ENCODE measurements around the gene GNB5.
A peak's percentile ranks its signal among the peaks of the same experiment; 100 is the strongest.

Gene GNB5

GRCh38 chr15:52207191-52207590 is 16.0 kb upstream of the GNB5 start:
- DNase-seq (ENCODE audit: low read depth in 2 of 3, low spot score in 2 of 3): no peak

DNA sequence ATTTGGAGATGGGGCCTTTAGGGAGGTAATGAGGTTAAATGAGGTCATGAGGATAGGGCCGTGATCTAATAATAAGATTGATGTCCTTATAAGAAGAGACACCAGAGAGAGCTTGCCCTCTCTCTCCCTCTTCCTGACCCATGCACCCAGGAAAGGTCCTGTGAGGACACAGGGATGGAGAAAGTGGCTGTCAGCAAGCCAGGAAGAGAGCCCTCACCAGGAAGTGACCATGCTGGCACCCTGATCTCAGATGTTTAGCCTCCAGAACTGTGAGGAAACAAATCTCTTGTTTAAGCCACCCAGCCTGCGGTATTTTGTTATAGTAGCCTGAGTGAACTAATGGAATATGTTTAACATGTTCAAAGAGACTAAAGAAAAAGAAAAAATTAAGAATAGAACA is 15.3 kb upstream of the GNB5 start:
- DNase-seq (ENCODE audit: low read depth in 2 of 3, low spot score in 2 of 3): no peak

DNA sequence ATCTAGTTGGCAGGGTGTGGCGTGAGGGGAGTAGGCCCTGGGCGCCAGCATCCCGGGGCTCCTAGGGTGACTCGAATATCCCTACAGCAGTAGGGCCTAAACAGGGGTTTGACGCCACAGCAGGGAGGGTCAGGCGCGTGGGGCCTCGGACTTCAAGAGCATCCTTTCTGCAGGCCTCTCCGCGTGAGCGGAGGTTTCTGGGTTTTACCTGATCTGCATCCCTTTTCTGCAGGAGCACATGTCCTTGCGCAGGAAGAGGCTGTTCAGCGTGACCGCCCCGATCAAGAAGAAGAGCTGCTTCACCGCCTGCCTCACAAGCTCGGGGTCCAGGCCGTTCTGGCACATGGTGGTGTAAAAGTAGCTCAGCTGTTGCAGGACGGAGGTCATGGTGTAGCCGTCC is 13.5 kb upstream of the GNB5 start:
- DNase-seq (ENCODE audit: low read depth in 2 of 3, low spot score in 2 of 3): no peak

- DNase-seq (ENCODE audit: low read depth in 2 of 3, low spot score in 2 of 3): no peak
These were observed 9.7 kb upstream of the GNB5 start for GRCh38 chr15:52200831-52201365.

- DNase-seq (ENCODE audit: low read depth in 2 of 3, low spot score in 2 of 3): no peak
These were observed 8.1 kb upstream of the GNB5 start for GRCh38 chr15:52199271-52199670.

DNA sequence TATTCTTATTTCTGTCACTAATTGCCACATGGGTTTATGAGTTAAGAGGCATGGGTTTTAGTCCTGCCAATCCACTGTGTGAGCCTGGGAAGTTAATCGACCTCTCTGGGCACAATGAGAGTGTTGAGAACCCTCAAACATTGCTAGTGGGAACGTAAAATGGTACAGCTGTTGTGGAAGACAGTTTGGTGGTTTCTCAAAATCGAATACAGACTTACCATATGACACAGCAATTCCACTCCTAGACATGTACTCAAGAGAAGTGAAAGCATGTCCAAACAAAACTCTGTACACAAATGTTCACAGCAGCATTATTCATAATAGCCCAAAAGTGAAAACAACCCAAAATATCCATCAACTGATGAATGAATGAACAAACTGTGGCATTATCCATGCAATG is 5.7 kb upstream of the GNB5 start:
- DNase-seq (ENCODE audit: low read depth in 2 of 3, low spot score in 2 of 3): no peak

GRCh38 chr15:52193791-52194190 is 2.6 kb upstream of the GNB5 start:
- no peak for DNase-seq (ENCODE audit: low read depth in 2 of 3, low spot score in 2 of 3)

- no peak for DNase-seq (ENCODE audit: low read depth in 2 of 3, low spot score in 2 of 3)
These were observed 2.1 kb upstream of the GNB5 start for GRCh38 chr15:52193321-52193720.

DNA sequence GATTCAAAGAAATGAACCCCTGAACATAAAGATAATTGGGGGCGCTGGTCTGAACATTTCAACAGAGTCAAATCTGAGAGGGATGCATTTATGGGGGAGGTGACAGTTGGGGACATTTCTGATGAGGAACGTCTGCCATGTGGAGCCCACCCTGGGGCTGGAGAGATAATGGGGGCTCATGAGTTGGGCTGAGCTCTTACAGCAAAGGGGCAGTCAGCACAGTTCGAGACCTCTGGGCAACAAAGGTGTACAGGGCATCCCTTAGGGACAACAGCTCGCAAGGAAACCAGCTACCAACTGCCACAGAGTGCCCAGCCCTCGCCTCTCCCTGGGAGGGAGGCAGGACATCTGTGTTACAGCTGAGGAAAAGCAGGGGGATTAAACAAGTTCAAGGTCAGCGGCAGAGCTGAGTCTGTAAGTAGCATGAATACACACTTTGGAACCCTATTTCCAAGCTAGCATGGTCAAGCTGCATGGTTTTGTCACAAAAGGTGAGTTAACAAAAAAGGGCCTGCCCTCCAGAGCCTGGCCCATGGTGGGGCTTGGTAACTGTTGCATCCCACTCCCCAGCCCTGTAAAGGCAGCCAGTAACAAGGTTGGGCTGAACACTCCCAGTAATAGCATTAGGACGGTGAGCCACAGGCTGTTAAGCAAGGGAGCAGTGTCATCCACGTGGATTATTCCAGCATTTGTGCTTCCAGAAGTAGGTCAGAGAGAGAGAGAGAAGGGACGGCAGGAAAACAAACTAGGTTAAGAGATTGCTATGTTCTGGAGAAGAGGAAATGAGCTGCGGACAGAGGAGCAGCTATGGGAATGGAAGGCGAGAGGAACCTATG is 4.3 kb downstream of the GNB5 start:
- no peak for DNase-seq (ENCODE audit: low read depth in 2 of 3, low spot score in 2 of 3)

DNA sequence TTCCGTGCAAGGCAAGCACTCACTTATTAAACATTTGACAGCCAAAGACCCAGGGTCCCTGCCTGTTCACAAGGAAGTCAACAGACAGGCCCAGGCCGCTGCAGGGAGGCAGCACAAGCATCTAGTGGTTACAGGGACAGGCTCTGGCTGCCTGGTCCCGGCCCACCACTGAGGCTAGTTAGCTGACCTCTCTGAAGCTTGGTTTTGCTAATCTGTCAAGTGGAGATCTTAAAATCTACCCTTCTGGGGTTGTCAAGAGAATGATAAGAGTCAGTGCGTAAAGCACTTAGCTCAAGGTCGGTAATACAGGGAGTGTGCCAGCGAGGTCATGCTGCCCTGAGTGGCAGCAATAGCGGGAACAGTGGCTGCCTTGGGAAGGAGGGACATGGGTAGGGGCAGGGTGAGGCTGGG is 6.0 kb downstream of the GNB5 start:
- DNase-seq (ENCODE audit: low read depth in 2 of 3, low spot score in 2 of 3): no peak

DNA sequence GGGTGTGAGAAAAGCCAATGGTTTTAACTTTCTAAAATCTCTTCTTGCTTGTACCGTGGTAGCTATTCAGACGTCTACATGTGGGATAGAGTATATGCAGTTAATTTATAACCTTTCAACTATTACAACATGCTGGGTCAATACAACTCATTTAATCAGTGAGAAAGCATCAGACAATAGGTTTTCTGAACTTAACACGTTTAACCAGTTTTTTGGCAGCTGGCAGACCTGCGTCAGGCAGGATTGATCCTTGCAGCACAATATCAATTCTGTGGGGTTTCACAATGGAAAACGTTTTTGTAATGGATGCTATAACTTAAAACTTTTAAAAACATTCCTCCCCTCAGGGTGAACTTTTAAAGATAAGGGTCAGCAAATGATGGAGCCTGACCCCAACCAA is 6.5 kb downstream of the GNB5 start:
- no peak for DNase-seq (ENCODE audit: low read depth in 2 of 3, low spot score in 2 of 3)

DNA sequence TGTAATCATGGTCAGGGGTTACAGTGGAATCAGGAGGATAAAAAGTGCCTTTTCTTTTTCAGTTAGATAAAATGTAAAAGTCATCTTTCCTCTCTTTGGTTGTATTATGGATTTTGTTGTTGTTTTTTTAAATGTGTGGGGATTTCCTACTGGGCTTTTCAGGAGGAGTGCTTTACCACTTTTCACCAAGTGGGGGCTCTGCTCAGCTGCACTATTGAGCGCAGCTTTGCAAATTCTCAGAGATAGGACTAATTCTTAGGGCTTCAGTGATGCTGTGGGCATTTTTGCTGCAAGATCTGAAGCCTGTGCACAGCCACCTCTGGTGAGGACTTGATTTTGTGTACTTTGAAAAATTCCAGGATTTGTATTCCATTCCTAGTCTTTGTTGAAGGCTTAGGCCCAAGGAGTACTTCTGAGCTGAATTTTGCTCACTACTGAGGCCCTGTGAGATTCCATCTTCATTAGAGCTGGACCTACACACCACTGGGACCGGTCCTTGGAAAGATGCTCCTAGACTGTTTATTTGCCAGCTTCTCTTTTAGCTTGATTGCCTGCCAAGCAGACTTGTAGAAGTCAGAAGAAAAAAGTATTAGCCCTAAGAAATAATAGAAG is 7.5 kb downstream of the GNB5 start:
- DNase-seq (ENCODE audit: low read depth in 2 of 3, low spot score in 2 of 3): no peak

DNA sequence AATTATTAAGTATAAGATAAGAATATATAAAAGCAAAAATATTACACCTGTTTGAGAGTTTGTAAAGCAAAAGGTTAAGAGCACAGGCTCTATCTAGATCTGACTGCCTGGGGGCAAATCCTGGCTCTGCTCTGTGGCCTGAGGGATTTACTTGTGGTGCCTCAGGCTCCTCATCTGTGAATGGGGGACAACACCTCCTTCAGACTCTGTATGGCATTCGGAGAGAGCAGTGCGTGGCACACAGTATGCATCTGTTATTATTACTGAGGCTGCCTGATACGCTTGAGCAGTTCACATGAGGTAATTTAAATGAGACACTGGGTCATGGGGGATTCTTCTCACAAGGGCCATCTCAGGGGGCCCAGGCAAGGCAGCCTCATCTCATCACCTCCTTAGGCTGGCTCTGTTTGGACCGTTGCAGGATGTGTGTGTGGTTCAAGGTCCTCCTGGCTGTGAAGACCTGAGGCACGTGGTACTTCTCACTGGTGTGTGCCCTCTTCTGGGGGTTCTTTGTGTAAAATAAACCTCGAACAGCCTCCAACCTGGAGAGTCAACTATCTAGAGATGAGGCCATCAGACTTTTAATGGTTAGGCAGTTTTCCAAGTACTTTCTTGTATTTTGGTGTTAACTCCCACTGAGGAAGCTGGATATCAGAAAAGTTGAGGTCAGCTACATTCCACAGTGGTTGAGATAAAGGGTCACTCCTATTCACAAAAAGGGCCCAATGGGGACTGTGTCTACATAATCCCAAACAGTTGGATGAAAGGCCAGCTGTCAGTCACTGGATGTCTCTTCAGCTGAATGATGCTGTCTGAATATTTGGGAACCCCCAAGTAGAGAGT is 9.0 kb downstream of the GNB5 start:
- DNase-seq (ENCODE audit: low read depth in 2 of 3, low spot score in 2 of 3): no peak

GRCh38 chr15:52180851-52181450 is 10.2 kb downstream of the GNB5 start:
- DNase-seq (ENCODE audit: low read depth in 2 of 3, low spot score in 2 of 3): no peak

DNA sequence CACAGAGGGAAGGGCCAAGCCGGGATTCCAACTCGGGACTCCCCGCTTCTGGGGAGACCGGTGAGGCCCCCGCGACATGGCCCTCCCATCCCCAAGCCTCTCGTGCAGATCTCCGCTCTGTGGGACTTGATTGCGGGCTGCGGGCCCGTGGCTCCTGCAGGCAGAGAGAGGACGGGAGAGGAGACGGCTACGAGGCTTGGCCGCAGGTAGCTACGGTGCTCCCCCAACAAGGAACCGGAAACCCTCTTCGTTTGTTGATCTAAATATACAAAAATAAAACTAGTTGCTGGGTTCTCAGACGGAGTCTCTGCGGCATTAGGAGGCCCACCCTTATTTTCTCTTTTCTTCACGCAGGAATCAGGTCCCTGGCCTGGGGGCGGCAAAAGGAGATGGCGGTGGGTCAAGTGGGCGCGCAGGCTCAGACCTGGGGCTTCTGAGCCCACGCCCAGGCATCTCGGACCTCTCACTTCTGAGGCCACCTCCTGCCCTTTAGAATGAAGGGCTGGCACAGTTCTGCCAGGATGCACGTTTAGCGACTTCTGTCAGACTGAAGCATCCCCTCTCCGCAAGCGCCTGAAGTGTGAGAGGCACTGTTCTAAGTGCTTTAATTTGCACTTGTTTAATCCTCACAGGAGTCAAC is 10.9 kb downstream of the GNB5 start:
- DNase-seq (ENCODE audit: low read depth in 2 of 3, low spot score in 2 of 3): no peak

GRCh38 chr15:52179278-52180195 is 11.7 kb downstream of the GNB5 start:
- peak; percentile 57 to 74 (median 70) for DNase-seq (ENCODE audit: low read depth in 2 of 3, low spot score in 2 of 3)

- DNase-seq (ENCODE audit: low read depth in 2 of 3, low spot score in 2 of 3): no peak
These were observed 12.4 kb downstream of the GNB5 start for GRCh38 chr15:52178765-52179164.

DNA sequence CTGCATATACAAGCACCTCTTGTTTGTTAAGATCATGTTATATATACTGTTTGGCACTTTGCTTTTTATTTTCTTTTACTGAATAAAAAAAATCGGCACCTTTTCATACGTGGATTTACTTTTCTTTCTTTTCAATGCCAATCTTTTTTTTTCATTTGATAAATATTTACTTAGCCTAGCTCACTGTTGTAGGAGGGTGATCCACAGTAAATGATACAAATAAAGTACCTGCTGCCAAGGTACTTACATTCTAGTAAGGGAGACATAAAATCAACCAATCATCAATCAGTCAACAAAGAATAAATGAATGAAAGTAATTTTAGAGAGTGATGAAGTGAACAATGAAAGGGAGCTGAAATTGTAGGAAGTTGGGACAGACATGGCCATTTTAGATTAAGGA is 18.3 kb downstream of the GNB5 start:
- DNase-seq (ENCODE audit: low read depth in 2 of 3, low spot score in 2 of 3): no peak

DNA sequence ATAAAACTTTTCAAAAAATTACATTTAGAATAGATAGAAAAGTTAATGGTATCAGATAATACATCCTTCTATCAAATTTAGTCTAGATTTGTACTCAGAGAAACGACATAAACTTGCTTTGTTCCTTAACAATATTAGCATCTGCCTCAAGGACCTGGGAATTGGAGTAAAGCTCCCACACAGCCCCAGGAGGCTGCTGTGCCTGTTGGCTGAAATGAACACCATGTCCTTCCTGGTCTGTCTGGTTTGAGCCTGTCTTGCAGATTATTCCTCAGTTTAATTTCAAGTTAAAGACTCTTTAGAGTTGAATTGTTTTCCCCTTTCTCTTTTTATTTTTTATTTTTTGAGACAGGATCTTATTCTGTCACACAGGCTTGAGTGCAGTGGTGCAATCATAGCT is 19.4 kb downstream of the GNB5 start:
- DNase-seq (ENCODE audit: low read depth in 2 of 3, low spot score in 2 of 3): no peak

- no peak for DNase-seq (ENCODE audit: low read depth in 2 of 3, low spot score in 2 of 3)
These were observed 19.8 kb downstream of the GNB5 start for GRCh38 chr15:52171386-52171785.
